Calu3 (cell line): ENCODE data around the gene LMTK2. TPM values are rescaled to one million over a fixed set of nuclear protein-coding genes. Genes with fewer than 3 reads are reported as not detected.

Experiments used
- BruUV-seq: library from RNA; stranded (reverse); fragments of 400-500 nt; replicated peaks from 2 replicates; lab custom pipeline; 2021; lab: Mats Ljungman, UMichigan
- CTCF ChIA-PET: fragments of 300-600 bp; sonication (Branson Sonifier 250); formaldehyde crosslinking; loops from one replicate; lab custom pipeline; 2022; ENCODE audit warnings: antibody characterized with exemption; lab: Charles Lee
- DNase-seq: peaks from one replicate; pipeline ENCODE4 v3.0.0; 2022
- H3K27ac Mint-ChIP-seq: one replicate; pipeline ENCODE4 v1.8.0; 2022; ENCODE audit warnings: mixed read lengths; ENCODE audit not compliant: unreplicated experiment
- H3K27me3 Mint-ChIP-seq: one replicate; pipeline ENCODE4 v1.8.0; 2022; ENCODE audit warnings: mixed read lengths; ENCODE audit not compliant: unreplicated experiment
- H3K36me3 Mint-ChIP-seq: one replicate; pipeline ENCODE4 v1.8.0; 2022; ENCODE audit warnings: mild to moderate bottlenecking, moderate library complexity, mixed read lengths; ENCODE audit not compliant: insufficient read depth, unreplicated experiment
- H3K4me1 Mint-ChIP-seq: one replicate; pipeline ENCODE4 v1.8.0; 2022; ENCODE audit warnings: mild to moderate bottlenecking, low read depth, mixed read lengths; ENCODE audit not compliant: unreplicated experiment
- H3K4me3 Mint-ChIP-seq: one replicate; pipeline ENCODE4 v1.8.0; 2022; ENCODE audit warnings: mild to moderate bottlenecking, low read depth, moderate library complexity, mixed read lengths; ENCODE audit not compliant: unreplicated experiment
- H3K9me3 Mint-ChIP-seq: one replicate; pipeline ENCODE4 v1.8.0; 2022; ENCODE audit warnings: low read depth, mixed read lengths; ENCODE audit not compliant: unreplicated experiment
- intact Hi-C: fragments of 100-400 bp; cut with micrococcal nuclease; formaldehyde crosslinking; loops from one replicate; pipeline ENCODE4 v1.10.0; 2022; ENCODE audit not compliant: unreplicated experiment
- total RNA-seq: library from RNA; stranded (reverse); gene quantifications from 2 replicates; pipeline ENCODE4 v1.2.3, GENCODE V29; 2022
- TF ChIP-seq, protein P1 (sequence below): fragments of 200-600 bp; IDR thresholded peaks from one replicate; pipeline ENCODE4 v1.8.0; 2022; ENCODE audit warnings: antibody characterized with exemption; ENCODE audit not compliant: unreplicated experiment

Gene LMTK2
- total RNA-seq, 1 experiment from 2014 or later = 29.9 TPM

DNA sequence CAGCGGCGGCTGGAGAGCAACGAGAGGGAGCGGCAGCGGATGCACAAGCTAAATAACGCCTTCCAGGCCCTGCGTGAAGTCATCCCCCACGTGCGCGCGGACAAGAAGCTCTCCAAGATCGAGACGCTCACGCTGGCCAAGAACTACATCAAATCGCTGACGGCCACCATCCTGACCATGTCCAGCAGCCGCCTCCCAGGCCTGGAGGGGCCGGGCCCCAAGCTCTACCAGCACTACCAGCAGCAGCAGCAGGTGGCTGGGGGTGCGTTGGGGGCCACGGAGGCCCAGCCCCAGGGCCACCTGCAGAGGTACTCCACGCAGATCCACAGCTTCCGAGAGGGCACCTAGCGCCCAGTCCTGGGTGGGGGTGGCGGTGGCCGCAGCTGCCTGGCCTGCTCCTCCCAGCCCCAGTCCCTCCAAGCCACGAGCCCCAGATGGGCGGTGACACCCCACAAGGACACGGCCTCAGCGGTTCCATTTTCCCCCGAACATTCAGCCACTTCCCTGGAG is 105.9 kb downstream of the LMTK2 start:
- BruUV-seq = no TSS peak
- no peak overlapping the region for H3K4me3 Mint-ChIP-seq
- H3K27ac Mint-ChIP-seq = no peak overlapping the region

GRCh38 chr7:98213296-98213887 is 106.7 kb downstream of the LMTK2 start:
- BruUV-seq = no TSS peak
- CTCF ChIA-PET = no interaction called here

More for the DNA sequence above, 105.9 kb downstream of the LMTK2 start:
- CTCF ChIA-PET = no interaction called here
- Mint-ChIP-seq H3K27me3 (no peaks in the 10 kb centered on the region), H3K4me1 (no peaks in the 10 kb centered on the region), H3K36me3 (peaks cover 12% of the 10 kb centered on the region), H3K9me3 (no peaks in the 10 kb centered on the region)
- no peak for DNase-seq
- intact Hi-C loops = no loop called here
- TF ChIP-seq, protein P1, sequence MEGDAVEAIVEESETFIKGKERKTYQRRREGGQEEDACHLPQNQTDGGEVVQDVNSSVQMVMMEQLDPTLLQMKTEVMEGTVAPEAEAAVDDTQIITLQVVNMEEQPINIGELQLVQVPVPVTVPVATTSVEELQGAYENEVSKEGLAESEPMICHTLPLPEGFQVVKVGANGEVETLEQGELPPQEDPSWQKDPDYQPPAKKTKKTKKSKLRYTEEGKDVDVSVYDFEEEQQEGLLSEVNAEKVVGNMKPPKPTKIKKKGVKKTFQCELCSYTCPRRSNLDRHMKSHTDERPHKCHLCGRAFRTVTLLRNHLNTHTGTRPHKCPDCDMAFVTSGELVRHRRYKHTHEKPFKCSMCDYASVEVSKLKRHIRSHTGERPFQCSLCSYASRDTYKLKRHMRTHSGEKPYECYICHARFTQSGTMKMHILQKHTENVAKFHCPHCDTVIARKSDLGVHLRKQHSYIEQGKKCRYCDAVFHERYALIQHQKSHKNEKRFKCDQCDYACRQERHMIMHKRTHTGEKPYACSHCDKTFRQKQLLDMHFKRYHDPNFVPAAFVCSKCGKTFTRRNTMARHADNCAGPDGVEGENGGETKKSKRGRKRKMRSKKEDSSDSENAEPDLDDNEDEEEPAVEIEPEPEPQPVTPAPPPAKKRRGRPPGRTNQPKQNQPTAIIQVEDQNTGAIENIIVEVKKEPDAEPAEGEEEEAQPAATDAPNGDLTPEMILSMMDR = no peak

DNA sequence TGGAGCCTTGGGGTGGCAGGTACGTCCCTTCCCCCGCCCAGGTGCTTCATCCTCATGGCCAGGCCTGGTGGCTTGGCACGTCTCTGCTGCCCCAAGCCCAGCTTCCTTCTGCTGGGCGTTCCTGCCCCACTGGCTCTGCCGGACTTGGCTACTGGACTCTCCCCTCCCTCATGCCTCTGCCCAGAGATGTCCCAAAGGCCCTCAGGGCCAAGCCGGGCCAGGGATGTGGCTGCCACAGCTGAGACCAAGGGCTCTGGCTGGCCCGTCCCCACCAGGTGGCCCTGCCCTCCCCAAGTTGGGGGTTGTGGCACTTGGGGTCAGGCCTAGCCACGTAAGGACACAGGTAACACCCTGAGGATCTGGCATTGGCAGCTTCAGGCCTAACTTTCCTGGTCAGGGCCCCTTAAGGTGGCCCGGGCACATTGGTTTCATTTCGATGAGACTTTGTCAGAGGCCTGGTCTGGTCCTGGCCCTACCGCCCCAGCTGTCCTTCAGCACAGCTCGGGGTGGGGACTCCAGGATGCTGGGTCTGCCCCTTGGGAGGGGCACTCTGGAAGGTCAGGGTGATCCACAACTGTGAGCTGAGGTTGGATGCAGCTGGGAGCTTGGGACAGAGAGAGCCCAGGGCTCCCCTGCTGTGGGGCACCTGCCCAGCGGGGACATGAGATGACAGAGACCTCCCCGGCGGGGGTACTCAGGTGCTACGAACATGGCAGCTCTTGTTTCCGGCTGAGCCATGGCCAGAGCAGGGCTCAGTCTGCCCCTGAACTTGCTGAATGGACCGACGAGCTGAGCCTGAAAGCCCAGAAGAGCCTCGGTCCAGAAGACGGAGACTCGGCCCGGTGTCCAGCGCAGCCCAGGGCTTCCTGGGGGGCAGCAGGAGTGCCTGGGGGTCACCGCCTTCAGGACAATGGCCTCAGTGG is 107.5 kb downstream of the LMTK2 start:
- no peaks in the 10 kb centered on the region for H3K9me3 Mint-ChIP-seq
- H3K4me3 Mint-ChIP-seq = no peak overlapping the region
- TF ChIP-seq, protein P1 = no peak
- H3K36me3 Mint-ChIP-seq = peaks cover 12% of the 10 kb centered on the region
- intact Hi-C loops = no loop called here
- DNase-seq = no peak
- CTCF ChIA-PET = no interaction called here
- no peak overlapping the region for H3K27ac Mint-ChIP-seq
- H3K4me1 Mint-ChIP-seq = peaks cover 8% of the 10 kb centered on the region
- no TSS peak for BruUV-seq
- H3K27me3 Mint-ChIP-seq = no peaks in the 10 kb centered on the region

More at GRCh38 chr7:98213296-98213887, 106.7 kb downstream of the LMTK2 start:
- Mint-ChIP-seq H3K4me1 (peaks cover under 1% of the 10 kb centered on the region), H3K27me3 (no peaks in the 10 kb centered on the region), H3K36me3 (peaks cover 12% of the 10 kb centered on the region), H3K9me3 (no peaks in the 10 kb centered on the region), H3K27ac (no peak overlapping the region), H3K4me3 (no peak overlapping the region)
- intact Hi-C loops = no loop called here
- no peak for DNase-seq
- TF ChIP-seq, protein P1 = no peak

GRCh38 chr7:98214811-98215321 is 108.2 kb downstream of the LMTK2 start:
- Mint-ChIP-seq H3K27ac (no peak overlapping the region), H3K4me3 (no peak overlapping the region), H3K27me3 (no peaks in the 10 kb centered on the region), H3K4me1 (peaks cover 8% of the 10 kb centered on the region), H3K9me3 (no peaks in the 10 kb centered on the region), H3K36me3 (peaks cover 12% of the 10 kb centered on the region)
- intact Hi-C loops = no loop called here
- CTCF ChIA-PET = interaction anchor here (0.5 kb wide), 1 partner anchor 187 kb away, joined by 8 read pairs; no protein-coding TSS in a partner anchor
- no TSS peak for BruUV-seq
- TF ChIP-seq, protein P1 = no peak
- DNase-seq = no peak
